NCI-H2227 (cell line): Measurements from ENCODE around the gene ADAM19.

Experiments used
- DNase-seq: peaks from one replicate; lab custom pipeline; 2025; ENCODE audit not compliant: unreplicated experiment; lab: John Stamatoyannopoulos, UW

Gene ADAM19

DNA sequence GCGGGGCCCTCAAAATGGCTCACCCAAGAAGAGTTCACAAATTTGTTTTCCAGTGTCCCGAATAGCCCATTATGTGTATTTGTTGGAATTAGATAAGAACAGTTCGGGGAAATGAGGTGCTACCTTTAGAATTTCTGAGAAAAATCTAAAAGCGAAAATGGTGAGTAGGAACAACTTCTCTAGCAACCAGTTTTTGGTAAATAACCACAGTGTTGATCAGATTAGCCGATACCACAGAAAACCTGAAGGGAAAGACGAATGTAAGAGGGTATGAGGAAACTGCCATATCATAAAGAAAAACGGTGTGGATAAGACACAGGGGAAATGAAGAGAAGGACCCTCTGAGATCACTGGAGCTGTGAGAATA, 31.0 kb downstream of the ADAM19 start:
- DNase-seq, result no peak

DNA sequence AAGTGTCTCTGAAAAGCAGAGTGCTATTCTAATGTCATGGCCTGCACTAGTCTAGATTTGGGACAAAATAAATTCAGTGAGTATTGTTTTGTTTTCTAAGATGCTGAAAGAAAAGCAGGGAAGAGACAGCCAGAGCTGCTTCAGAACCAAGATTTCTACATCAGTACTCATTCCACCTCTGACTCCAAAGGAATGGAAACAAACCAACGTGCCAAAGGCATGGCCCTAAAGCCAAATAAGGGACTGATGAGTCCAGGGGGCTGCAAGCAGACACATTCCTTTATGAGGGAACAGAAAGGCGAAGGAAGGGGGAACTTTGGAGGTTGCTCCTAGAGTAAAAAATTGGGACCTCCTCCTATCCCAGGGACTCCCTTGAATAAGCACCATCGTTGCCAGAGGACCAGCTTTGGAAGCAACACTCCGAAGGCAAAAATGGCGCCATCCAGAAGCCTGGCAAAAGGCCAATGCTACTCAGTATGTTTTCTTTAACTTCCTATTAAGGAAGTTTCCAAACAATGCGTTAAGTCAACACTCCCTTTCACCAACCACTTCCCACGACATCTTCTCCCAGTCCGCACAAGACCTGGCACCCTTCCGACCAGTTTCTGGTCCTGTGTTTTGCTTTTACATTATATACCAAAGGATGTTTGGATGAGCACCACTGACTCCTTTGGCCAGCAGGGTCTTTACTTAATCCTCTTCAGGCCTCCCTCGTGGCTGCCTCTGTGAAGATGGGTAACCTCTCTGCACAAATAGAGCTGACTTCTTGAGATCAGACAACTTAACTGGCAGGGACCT, 31.6 kb downstream of the ADAM19 start:
- DNase-seq, result no peak

- no peak for DNase-seq
These were observed 33.1 kb downstream of the ADAM19 start for GRCh38 chr5:157542282-157543000.

DNA sequence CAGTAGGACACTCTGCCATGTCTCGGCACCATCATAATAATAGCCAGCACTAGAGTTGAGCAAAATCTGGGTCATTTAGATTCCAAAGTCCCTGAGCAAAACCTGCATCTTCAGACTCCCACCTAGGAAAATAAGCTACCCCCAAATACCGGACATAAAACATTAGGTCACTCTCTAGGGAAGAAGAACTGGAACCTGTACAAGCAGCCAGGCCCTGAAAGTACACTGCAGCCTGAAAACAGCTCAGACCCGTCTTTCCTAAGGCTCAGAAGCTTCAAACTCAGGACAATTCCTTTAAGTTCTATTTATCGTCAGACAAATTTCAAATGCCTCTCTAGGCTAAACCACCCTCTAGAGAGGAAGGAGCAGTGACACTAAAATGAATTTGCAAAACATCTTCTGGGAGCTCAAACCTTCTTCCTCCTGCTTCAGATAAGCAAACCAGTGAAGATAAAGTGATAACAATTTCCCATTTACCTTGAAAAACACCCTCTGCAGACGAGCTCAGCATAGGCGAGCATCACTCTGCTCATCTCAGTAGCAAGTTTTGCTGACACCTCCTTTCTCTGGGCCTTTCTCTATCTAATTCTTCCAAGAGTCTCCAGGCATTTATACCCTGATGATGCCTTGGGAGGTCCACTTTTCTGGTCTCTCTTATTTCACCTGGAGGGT, 34.0 kb downstream of the ADAM19 start:
- no peak for DNase-seq

- peak; percentile 10 for DNase-seq
These were observed 34.7 kb downstream of the ADAM19 start for GRCh38 chr5:157540707-157541446.

DNA sequence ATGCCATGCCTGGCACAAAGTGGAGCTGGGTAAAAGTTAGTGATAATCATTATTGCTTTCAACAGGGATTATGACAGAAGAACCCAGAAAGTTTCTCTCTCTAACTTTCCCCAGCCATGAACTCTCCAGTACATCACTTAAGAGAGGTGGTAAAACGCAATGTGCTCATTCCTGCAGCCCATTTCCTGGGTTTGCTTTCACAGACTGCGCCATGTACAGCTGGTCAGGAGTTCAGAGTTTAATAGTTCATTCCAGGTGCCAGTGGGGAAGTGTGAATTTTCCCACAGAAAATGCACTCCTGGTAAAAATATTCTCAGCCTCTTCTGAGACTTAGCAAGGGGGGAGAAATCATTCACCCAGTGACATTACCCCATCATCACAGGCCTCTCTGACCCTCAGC, 35.5 kb downstream of the ADAM19 start:
- DNase-seq, result no peak

GRCh38 chr5:157539503-157540022, 36.0 kb downstream of the ADAM19 start:
- DNase-seq, result no peak

- no peak for DNase-seq
These were observed 37.3 kb downstream of the ADAM19 start for GRCh38 chr5:157538311-157538710.

GRCh38 chr5:157535042-157535865, 40.3 kb downstream of the ADAM19 start:
- no peak for DNase-seq

DNA sequence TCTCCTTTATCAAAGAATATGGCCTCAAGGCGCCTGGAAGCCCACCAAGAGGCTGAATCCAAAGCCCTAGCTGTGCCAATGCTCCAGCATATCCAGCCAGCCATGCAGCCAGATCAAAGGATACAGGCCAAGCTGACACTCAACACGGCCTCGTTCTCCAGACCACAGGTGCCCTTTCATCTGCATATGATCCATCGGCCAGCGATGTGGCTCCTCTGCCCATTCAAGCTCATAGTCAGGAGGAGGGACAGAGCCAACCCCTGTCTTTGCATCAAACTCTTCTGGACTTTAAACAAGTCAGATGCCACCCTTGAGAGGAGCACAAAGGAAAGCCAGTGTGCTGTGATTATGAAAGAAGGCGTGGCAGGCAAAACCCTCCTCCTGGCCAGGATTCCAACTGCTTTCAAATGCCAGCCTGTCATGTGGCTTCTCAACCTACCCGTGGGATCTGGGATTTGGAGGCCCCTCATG, 42.5 kb downstream of the ADAM19 start:
- no peak for DNase-seq

DNA sequence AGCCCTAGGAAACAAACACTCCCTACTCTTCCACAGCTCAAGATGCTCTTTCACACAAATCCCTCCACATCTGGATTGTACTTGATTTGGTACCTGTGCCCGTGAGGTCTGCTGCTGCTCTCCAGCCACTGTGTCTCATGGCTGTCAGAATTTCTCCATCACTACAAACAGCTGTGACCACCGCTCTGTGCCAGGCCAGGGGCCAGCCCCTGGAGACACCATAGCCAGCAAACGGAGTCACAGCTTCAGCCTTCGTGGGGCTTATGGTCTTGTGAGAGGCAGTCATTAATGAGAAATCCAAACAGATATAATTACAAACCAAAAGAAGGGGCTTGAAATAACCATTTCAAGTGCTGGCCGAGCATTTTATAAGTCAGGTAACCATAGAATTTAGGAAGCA, 43.6 kb downstream of the ADAM19 start:
- DNase-seq, result no peak

DNA sequence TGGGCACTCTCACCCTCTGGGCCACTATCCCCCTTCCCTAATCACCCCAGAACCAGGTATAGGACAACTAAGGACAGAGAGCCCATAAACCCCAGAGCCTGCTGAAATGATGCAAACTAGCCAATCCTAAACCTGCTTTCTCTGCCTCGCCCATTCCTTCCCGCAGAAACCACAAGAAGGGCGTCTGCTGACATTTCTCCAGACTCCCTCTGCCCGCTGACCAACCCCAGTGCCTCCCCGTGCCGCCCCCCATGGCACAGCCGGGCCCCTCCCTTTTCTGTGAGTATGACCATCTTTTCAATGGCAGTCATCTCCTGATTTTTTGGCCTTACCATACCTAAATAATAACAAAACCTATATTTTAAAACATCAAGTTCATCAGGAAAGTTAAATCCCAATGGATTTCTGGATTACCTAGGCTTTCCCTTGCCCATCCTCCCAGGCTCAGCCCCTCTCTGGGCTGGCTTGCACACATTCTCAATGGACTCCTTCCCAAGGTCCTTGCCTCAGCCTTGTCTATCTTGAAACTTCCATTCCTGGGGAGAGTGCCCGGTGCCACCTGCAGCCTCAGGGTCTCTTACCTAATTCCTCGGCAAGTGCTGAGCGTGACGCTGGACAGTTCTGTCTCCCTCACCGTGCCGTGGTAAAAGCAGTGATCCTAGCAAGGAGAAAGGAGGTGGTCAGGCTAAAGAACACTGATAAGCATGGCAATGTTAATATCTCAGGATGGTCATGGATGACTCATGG, 45.2 kb downstream of the ADAM19 start:
- no peak for DNase-seq

GRCh38 chr5:157529002-157529401, 46.6 kb downstream of the ADAM19 start:
- DNase-seq, result no peak

DNA sequence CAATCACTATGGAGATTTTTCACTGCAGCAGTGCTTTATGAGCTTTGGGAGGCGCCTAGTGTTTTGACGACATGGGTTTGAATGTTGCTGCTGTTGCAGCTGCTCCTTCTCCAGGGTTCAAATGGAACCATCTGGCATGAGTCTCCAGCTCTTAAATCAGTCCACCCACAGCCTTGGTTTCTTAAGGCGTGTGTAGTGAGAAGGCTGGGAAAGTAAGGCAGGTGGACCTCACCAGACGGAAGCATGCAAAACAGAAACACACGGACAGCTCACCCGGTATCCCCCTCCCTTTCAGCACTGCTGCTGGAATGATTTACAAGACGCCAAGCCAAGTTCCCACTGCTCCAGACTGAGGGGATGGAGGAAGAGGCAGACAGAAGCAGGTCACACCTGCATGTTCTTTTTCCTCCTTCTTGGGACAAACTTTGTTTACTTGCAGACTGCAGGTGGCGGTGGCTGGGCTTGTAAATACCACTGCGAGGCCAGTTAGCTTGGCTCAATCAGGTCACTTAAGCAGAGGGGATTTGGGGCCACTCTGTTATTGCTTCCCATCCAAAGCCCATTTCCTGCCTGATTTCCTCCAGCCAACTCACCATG, 47.4 kb downstream of the ADAM19 start:
- no peak for DNase-seq

DNA sequence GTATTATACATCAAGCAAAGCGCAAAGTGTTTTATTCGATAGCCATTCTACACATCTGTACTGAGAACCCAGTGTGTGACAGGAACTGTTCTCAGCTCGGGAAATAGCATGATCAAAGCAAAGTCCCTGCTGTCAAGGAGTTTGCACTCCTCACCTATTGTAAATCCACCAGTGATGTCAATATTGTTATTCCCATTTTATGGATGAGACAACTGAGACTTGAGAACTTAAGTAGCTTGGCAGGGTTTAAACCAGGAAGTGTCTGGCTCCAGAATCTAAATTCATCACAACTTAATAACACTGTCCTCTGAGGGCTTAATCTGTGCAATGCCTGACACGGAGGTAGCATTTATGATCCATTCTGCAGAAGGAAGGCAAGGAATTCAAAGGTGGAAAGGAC, 50.7 kb downstream of the ADAM19 start:
- no peak for DNase-seq

GRCh38 chr5:157523976-157524375, 51.6 kb downstream of the ADAM19 start:
- DNase-seq, result no peak

DNA sequence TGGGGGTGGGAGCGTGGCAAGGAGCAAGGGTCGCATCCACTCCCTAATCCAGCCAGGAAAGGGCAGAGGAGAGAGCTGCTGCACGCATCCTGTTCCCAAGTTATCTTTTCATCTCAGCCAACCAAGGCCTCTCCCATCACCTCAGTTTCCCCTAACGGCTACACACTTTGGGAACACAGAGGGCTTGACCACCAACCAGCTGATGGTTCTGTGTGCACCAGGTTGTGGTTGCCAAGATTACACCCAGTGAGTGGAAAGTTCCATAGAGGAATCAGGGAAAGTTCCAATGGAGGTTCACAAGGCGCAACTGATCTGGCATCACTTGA, 53.9 kb downstream of the ADAM19 start:
- no peak for DNase-seq

GRCh38 chr5:157520911-157521703, 54.5 kb downstream of the ADAM19 start:
- no peak for DNase-seq
